Sciatic nerve (tissue), 2 donors: Measurements from ENCODE around the gene C5orf24. TPM values are rescaled to one million over a fixed set of nuclear protein-coding genes. Genes with fewer than 3 reads are reported as not detected.
"Not testable (repeated sequence)": the region's sequence is repeated elsewhere in the genome, so short reads cannot be mapped to it uniquely, and the experiment has no call there.

Source experiments
- ATAC-seq: fragments of 200-7000 bp; cut with Tn5 transposase; one replicate; pipeline ENCODE4 v1.9.1; 2020; ENCODE audit warnings: mild to moderate bottlenecking, moderate library complexity
- DNase-seq: peaks from one replicate; pipeline ENCODE4 v3.0.0-alpha.2; 2020; ENCODE audit warnings: low spot score
- intact Hi-C: fragments of 100-400 bp; cut with DNase I; formaldehyde crosslinking; loops from one replicate; pipeline ENCODE4 v1.14.2; 2022
- total RNA-seq: library from RNA; stranded (reverse); fragmentation: NEBNext Ultra II Directional; extraction: Animal tissue kit (Norgen Biotek cat#: 25700); gene quantifications from one replicate; pipeline ENCODE4 v1.2.1, GENCODE V29; 2021
- donor health status: DM: no; HTN: no; CAD: no.
- donor health status: DM: no; HTN: no; CAD: no.

C5orf24 gene
- total RNA-seq: 50.1 TPM

- intact Hi-C loops: no loop called here
- ATAC-seq: peak; percentile 99
Observed at GRCh38 chr5:134845852-134846640, at the start of gene C5orf24. Gene C5orf24, plus strand, starts transcription at chr5:134845968. Its CDS starts 8,933 bp downstream, at chr5:134854901.

GRCh38 chr5:134798468-134798867, 47.3 kb upstream of the C5orf24 start:
- DNase-seq (no peak), ATAC-seq (no peak)
- intact Hi-C loops: no loop called here

More at GRCh38 chr5:134845852-134846640, at the start of gene C5orf24:
- peak; percentile 97 for DNase-seq

- intact Hi-C loops: no loop called here
- DNase-seq (no peak), ATAC-seq (no peak)
Observed at GRCh38 chr5:134803821-134804220, 41.9 kb upstream of the C5orf24 start.

- no peak for ATAC-seq
- intact Hi-C loops: no loop called here
- DNase-seq: no peak
Observed at GRCh38 chr5:134813407-134813806, 32.4 kb upstream of the C5orf24 start.

- DNase-seq (no peak), ATAC-seq (no peak)
- intact Hi-C loops: no loop called here
Observed at GRCh38 chr5:134813827-134814226, 31.9 kb upstream of the C5orf24 start.

- ATAC-seq: no peak
- no peak for DNase-seq
- intact Hi-C loops: no loop called here
Observed at GRCh38 chr5:134817006-134817405, 28.8 kb upstream of the C5orf24 start.

GRCh38 chr5:134818776-134819175, 27.0 kb upstream of the C5orf24 start:
- no peak for DNase-seq
- ATAC-seq: no peak
- intact Hi-C loops: no loop called here

- ATAC-seq (no peak), DNase-seq (no peak)
- intact Hi-C loops: no loop called here
Observed at GRCh38 chr5:134819407-134819963, 26.3 kb upstream of the C5orf24 start.

- intact Hi-C loops: no loop called here
- ATAC-seq: no peak
Observed at GRCh38 chr5:134821841-134822240, 23.9 kb upstream of the C5orf24 start.

GRCh38 chr5:134824681-134825080, 21.1 kb upstream of the C5orf24 start:
- ATAC-seq: no peak
- no peak for DNase-seq
- intact Hi-C loops: no loop called here

More at GRCh38 chr5:134821841-134822240, 23.9 kb upstream of the C5orf24 start:
- DNase-seq: no peak

- intact Hi-C loops: no loop called here
Observed at GRCh38 chr5:134825212-134825611, 20.6 kb upstream of the C5orf24 start.

GRCh38 chr5:134833340-134834032, 12.3 kb upstream of the C5orf24 start:
- intact Hi-C loops: no loop called here
- no peak for ATAC-seq
- DNase-seq: no peak

More at GRCh38 chr5:134825212-134825611, 20.6 kb upstream of the C5orf24 start:
- DNase-seq (no peak), ATAC-seq (no peak)

- ATAC-seq (no peak), DNase-seq (no peak)
- intact Hi-C loops: no loop called here
Observed at GRCh38 chr5:134835623-134836022, 10.1 kb upstream of the C5orf24 start.

- DNase-seq (no peak), ATAC-seq (no peak)
- intact Hi-C loops: no loop called here
Observed at GRCh38 chr5:134837530-134838181, 8.1 kb upstream of the C5orf24 start.

GRCh38 chr5:134838361-134838760, 7.4 kb upstream of the C5orf24 start:
- DNase-seq, ATAC-seq, intact Hi-C loops: not testable (repeated sequence)

GRCh38 chr5:134840811-134841210, 5.0 kb upstream of the C5orf24 start:
- ATAC-seq (no peak), DNase-seq (no peak)
- intact Hi-C loops: no loop called here

- intact Hi-C loops: no loop called here
- no peak for DNase-seq
- no peak for ATAC-seq
Observed at GRCh38 chr5:134844252-134844651, 1.5 kb upstream of the C5orf24 start.

- intact Hi-C loops: no loop called here
- peak; percentile 27 for ATAC-seq
- DNase-seq: no peak
Observed at GRCh38 chr5:134845335-134845851, 375 bp upstream of the C5orf24 start.

- ATAC-seq: no peak
- intact Hi-C loops: no loop called here
- no peak for DNase-seq
Observed at GRCh38 chr5:134846641-134846960, 833 bp downstream of the C5orf24 start.
